DMS153 (cell line): ENCODE results near the gene SEC22A.
"Not testable (repeated sequence)": the region's sequence is repeated elsewhere in the genome, so short reads cannot be mapped to it uniquely, and the experiment has no call there.

Source experiments
- DNase-seq: peaks from one replicate; lab custom pipeline; 2025; lab: John Stamatoyannopoulos, UW

SEC22A gene

GRCh38 chr3:123180791-123181190 is 21.0 kb upstream of the SEC22A start:
- no peak for DNase-seq

- no peak for DNase-seq
Observed at GRCh38 chr3:123186695-123187094, 15.0 kb upstream of the SEC22A start.

GRCh38 chr3:123188058-123188457 is 13.7 kb upstream of the SEC22A start:
- no peak for DNase-seq

GRCh38 chr3:123193448-123194101 is 8.2 kb upstream of the SEC22A start:
- DNase-seq = no peak

GRCh38 chr3:123194552-123194951 is 7.2 kb upstream of the SEC22A start:
- no peak for DNase-seq

GRCh38 chr3:123198372-123198771 is 3.4 kb upstream of the SEC22A start:
- DNase-seq = no peak

GRCh38 chr3:123201223-123201556 is 553 bp upstream of the SEC22A start:
- no peak for DNase-seq

- DNase-seq = no peak
Observed at GRCh38 chr3:123202451-123202850, 708 bp downstream of the SEC22A start.

GRCh38 chr3:123218990-123219389 is 17.2 kb downstream of the SEC22A start:
- DNase-seq = no peak

- not testable (repeated sequence) for DNase-seq
Observed at GRCh38 chr3:123221369-123221768, 19.6 kb downstream of the SEC22A start.

GRCh38 chr3:123225016-123225415 is 23.3 kb downstream of the SEC22A start:
- DNase-seq = no peak

GRCh38 chr3:123226549-123226948 is 24.8 kb downstream of the SEC22A start:
- DNase-seq = no peak

GRCh38 chr3:123229145-123229544 is 27.4 kb downstream of the SEC22A start:
- DNase-seq = no peak

- no peak for DNase-seq
Observed at GRCh38 chr3:123236902-123237301, 35.2 kb downstream of the SEC22A start.

GRCh38 chr3:123239186-123239585 is 37.4 kb downstream of the SEC22A start:
- DNase-seq = not testable (repeated sequence)

- no peak for DNase-seq
Observed at GRCh38 chr3:123239756-123240155, 38.0 kb downstream of the SEC22A start.

- no peak for DNase-seq
Observed at GRCh38 chr3:123244128-123244527, 42.4 kb downstream of the SEC22A start.

GRCh38 chr3:123246866-123247265 is 45.1 kb downstream of the SEC22A start:
- DNase-seq = no peak

GRCh38 chr3:123256256-123256655 is 54.5 kb downstream of the SEC22A start:
- DNase-seq = no peak

- no peak for DNase-seq
Observed at GRCh38 chr3:123258359-123258758, 56.6 kb downstream of the SEC22A start.

GRCh38 chr3:123258811-123259420 is 57.2 kb downstream of the SEC22A start:
- DNase-seq = peak; percentile 34

- DNase-seq = no peak
Observed at GRCh38 chr3:123261666-123262065, 59.9 kb downstream of the SEC22A start.

GRCh38 chr3:123262226-123262625 is 60.5 kb downstream of the SEC22A start:
- no peak for DNase-seq

GRCh38 chr3:123262868-123263267 is 61.1 kb downstream of the SEC22A start:
- DNase-seq = no peak
